Right atrium auricular region (tissue), 2 donors: ENCODE measurements around the gene RPL31. TPM values are rescaled to one million over a fixed set of nuclear protein-coding genes. Genes with fewer than 3 reads are reported as not detected.

Experiments used
- DNase-seq: peaks from one replicate; pipeline ENCODE4 v3.0.0-alpha.2; 2019; ENCODE audit warnings: low spot score
- H3K27ac ChIP-seq, 2 donors: fragments of 200-600 bp; sonication (generic); 1 replicate in 1 of 2; 2 replicates in 1 of 2; pipeline ENCODE4 v1.5.1; 2016 to 2019
- H3K27me3 ChIP-seq, 2 donors: fragments of 200-600 bp; sonication (generic); one replicate each; pipeline versions ENCODE4 v1.5.1 to v1.6.0; 2017 to 2019
- H3K36me3 ChIP-seq: fragments of 200-600 bp; sonication (generic); one replicate; pipeline ENCODE4 v1.5.1; 2016
- H3K4me1 ChIP-seq, 2 donors: fragments of 200-600 bp; sonication (generic); one replicate each; pipeline versions ENCODE4 v1.5.1 to v1.6.0; 2017 to 2019
- H3K4me3 ChIP-seq, 2 donors: fragments of 200-600 bp; sonication (generic); 1 replicate in 1 of 2; 2 replicates in 1 of 2; pipeline ENCODE4 v1.5.1; 2017 to 2019; ENCODE audit warnings: mild to moderate bottlenecking in 1 of 2, moderate library complexity in 1 of 2
- H3K9me3 ChIP-seq, 2 donors: fragments of 200-600 bp; sonication (generic); one replicate each; pipeline ENCODE4 v1.5.1; 2019
- total RNA-seq, 2 donors: library from RNA; depleted of rRNA; stranded (reverse); fragments of >200 nt; gene quantifications; one replicate each; pipeline ENCODE4 v1.1.0, GENCODE V29; 2016
- TF ChIP-seq, protein P1 (sequence below), 2 donors: fragments of 200-600 bp; sonication (generic); IDR thresholded peaks; one replicate each; pipeline ENCODE4 v1.5.1; 2019; ENCODE audit warnings: antibody characterized with exemption in 2 of 2

The RPL31 gene
- total RNA-seq = 100 to 1,000 TPM; 437 to 813 TPM

DNA sequence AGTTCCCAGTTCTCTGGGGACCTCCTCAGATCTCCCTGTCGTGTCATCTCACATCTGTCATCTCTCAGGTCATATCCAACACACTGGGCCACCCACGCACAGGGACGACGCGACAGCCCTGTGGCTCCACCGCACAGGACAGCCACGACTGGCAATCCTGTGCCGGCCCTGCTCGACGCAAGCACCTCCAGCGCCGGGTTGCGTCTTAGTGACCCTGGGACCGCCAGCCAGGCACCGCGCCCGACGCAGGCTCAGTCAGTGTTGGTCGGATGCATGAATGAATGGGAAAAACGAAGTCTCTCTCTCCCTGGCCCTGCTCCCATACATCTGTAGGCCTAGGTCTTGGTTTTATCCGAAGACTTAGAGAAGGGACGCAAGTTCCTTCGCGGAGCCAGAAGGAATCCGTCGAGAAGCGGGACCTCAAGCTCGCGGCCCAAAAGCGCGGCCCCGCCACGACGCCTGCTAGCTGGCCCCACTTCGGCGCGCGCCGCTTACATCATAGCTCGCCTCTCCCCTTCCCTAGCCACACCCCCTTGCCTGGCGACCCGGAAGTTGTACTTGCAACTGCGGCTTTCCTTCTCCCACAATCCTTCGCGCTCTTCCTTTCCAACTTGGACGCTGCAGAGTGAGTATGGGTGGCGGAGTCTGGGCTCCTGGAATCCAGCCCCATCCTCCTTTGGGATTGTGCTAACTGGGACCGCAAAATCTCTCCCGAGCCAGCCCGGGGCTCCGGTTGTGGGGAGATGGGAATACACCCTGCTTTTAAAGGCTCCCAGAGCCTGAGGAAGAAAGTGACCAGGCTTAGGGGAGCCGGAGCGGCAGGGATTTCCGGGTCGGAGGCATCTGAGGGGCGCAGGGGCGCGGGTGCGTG, at the start of gene RPL31:
TSS of gene RPL31 (plus strand) at position 599 of the 871 bp plus-strand sequence. CDS start 413 bp downstream, outside the sequence.
- H3K27ac ChIP-seq = peak within 1 kb of the TSS; percentile 86 to 88
- H3K36me3 ChIP-seq = peaks cover 41% of the 10 kb centered on the region
- H3K4me3 ChIP-seq = peak within 1 kb of the TSS; percentile 81 to 83
- H3K9me3 ChIP-seq = no peaks in the 10 kb centered on the region
- TF ChIP-seq, protein P1, sequence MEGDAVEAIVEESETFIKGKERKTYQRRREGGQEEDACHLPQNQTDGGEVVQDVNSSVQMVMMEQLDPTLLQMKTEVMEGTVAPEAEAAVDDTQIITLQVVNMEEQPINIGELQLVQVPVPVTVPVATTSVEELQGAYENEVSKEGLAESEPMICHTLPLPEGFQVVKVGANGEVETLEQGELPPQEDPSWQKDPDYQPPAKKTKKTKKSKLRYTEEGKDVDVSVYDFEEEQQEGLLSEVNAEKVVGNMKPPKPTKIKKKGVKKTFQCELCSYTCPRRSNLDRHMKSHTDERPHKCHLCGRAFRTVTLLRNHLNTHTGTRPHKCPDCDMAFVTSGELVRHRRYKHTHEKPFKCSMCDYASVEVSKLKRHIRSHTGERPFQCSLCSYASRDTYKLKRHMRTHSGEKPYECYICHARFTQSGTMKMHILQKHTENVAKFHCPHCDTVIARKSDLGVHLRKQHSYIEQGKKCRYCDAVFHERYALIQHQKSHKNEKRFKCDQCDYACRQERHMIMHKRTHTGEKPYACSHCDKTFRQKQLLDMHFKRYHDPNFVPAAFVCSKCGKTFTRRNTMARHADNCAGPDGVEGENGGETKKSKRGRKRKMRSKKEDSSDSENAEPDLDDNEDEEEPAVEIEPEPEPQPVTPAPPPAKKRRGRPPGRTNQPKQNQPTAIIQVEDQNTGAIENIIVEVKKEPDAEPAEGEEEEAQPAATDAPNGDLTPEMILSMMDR (IDR thresholded peaks at IDR 0.05) = no peak
- H3K27me3 ChIP-seq = no peaks in the 10 kb centered on the region
- DNase-seq = peak; percentile 98
- peaks cover 0 to 25% of the 10 kb centered on the region in 2 donors for H3K4me1 ChIP-seq

DNA sequence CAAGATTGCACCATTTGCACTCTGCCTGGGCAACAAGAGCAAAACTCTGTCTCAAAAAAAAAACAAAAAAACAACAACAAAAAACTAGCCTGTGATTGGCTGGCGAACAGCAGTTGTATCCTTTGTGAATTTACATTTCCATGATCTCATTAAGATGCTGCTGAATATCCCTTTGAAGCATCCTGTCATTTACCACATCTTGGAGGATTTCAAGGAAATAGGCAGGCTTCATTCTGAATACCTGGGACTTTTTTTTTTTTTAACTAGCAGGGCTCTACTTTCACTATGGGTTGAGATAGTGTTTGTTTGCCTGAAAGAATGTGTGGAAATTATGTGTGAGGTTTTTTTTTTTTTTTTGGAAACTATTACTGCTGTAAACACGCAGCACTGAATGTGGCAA, 49.6 kb upstream of the RPL31 start:
- Histone ChIP-seq H3K4me1 (peaks cover 0 to 3% of the 10 kb centered on the region in 2 donors), H3K27ac (no peak overlapping the region), H3K9me3 (no peaks in the 10 kb centered on the region), H3K27me3 (no peaks in the 10 kb centered on the region), H3K36me3 (peaks cover 25% of the 10 kb centered on the region), H3K4me3 (no peak overlapping the region)
- DNase-seq = no peak
- TF ChIP-seq, protein P1 (IDR thresholded peaks at IDR 0.05) = no peak

DNA sequence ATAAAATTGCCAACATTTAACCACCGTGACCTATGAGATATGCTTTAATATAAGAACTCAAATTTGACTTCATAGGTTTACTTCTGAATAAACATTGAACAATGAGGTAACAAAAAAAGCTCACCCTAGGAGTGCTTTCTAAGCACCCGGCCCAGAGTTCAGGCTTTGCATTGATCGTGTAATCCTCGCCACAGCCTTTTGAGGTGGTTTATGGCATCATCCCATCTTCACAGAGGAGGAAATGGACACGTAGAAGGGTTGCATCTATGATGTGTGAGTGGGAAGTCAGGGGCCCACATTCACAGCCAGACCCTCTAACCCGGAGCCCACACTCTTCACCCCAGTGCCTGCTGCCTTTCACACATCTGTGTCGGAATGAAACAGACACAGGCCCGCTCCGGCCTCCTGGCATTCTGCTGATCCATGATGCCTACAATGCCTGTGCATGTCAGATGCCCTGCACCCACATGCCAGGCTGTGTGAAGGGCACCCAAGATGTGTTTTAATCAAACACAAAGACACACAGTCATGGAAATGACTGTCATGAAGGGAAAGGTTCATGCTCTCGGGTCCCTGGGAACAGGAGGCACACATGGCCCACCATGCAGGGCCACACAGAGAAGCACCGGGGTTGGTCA, 48.6 kb upstream of the RPL31 start:
- TF ChIP-seq, protein P1 (IDR thresholded peaks at IDR 0.05) = no peak
- H3K27me3 ChIP-seq = no peaks in the 10 kb centered on the region
- H3K27ac ChIP-seq = no peak overlapping the region
- no peak for DNase-seq
- peaks cover 0 to 12% of the 10 kb centered on the region in 2 donors for H3K4me1 ChIP-seq
- H3K4me3 ChIP-seq = no peak overlapping the region
- no peaks in the 10 kb centered on the region for H3K9me3 ChIP-seq
- peaks cover 25% of the 10 kb centered on the region for H3K36me3 ChIP-seq

DNA sequence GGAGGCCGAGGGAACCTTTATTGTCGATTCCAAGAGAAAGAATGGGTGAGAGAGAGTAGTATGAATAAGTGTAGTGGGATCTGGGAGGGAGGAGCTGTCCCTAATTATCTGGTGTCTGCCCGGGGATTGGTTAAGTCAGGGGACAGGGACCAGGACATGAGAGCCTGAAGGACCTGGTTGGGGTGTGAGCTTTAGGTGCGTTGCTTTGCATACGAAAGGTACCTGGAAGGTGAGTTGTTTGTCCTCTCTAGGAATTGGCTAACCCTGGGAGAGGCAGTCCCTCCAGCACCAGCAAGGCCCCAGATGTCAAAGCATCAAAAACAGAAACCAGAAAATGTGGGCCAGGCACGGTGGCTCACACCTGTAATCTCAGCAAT, 48.1 kb upstream of the RPL31 start:
- H3K4me3 ChIP-seq = no peak overlapping the region
- TF ChIP-seq, protein P1 (IDR thresholded peaks at IDR 0.05) = no peak
- no peaks in the 10 kb centered on the region for H3K27me3 ChIP-seq
- H3K9me3 ChIP-seq = no peaks in the 10 kb centered on the region
- H3K4me1 ChIP-seq = peaks cover 0 to 14% of the 10 kb centered on the region in 2 donors
- H3K27ac ChIP-seq = no peak overlapping the region
- DNase-seq = no peak
- H3K36me3 ChIP-seq = peaks cover 24% of the 10 kb centered on the region

DNA sequence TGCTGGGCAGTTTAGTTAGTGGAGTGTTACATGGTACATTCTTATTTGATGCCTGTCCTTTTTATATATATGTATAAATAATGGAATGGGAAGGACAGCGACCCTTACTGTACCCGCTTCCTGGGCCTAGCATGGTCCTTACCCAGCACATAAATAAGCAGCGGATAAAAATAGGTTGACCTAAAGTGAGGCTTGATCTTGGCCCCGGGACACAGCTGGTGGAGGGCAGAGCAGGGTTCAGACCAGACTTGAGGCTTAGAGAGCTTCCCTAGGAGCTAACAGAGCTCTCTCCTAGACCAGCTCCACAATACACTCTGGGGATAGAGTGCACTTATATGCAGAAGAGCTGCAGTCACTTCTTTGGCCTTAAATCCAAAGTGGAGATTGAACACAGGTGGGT, 46.9 kb upstream of the RPL31 start:
- Histone ChIP-seq H3K9me3 (no peaks in the 10 kb centered on the region), H3K36me3 (peaks cover 12% of the 10 kb centered on the region), H3K4me1 (peaks cover 0 to 18% of the 10 kb centered on the region in 2 donors), H3K4me3 (no peak overlapping the region), H3K27ac (no peak overlapping the region), H3K27me3 (no peaks in the 10 kb centered on the region)
- DNase-seq = no peak
- TF ChIP-seq, protein P1 (IDR thresholded peaks at IDR 0.05) = no peak
